Inflammatory macrophage treated with lipopolysaccharide for 4 hours (primary cell): ENCODE measurements around the gene PACSIN3.

Experiments
- DNase-seq: peaks from one replicate; pipeline ENCODE4 v3.0.0-alpha.2; 2020

PACSIN3 gene

DNA sequence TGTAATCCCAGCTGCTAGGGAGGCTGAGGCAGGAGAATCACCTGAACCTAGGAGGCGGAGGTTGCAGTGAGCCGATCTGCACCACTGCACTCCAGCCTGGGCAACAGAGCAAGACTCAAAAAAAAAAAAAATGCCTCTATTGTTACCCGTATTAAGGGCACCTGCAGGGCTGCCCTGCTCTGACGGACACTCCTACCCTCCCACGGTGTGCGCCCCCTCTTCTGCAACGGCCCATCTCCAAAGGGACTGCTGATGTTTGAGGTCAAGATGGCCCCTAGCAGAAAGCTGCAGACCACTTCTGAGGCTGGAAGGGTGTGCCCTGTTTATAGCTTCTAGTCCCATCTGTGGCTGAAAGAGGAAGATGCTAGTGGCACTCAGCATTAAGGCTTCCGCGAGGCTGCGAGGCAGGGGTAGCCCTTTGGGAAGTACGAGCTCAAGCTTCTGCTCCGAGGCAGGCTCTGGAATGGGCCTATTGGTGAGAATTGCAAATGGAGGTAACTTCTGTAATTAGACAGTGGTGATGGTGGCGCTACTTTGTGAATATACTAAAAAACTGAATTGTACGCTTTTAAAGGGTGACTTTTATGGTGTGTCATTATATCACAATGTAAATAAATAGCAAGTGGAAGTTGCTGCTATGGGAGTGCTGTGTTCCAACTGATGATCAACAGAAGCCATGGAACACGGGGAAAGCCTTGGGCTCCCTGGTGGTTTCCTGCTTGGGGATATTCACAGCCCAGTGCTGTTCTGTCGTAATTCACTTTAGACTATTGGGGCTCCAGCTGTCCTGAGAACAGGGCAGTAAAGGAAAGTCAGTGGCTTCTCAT, 33.9 kb downstream of the PACSIN3 start:
- no peak for DNase-seq

DNA sequence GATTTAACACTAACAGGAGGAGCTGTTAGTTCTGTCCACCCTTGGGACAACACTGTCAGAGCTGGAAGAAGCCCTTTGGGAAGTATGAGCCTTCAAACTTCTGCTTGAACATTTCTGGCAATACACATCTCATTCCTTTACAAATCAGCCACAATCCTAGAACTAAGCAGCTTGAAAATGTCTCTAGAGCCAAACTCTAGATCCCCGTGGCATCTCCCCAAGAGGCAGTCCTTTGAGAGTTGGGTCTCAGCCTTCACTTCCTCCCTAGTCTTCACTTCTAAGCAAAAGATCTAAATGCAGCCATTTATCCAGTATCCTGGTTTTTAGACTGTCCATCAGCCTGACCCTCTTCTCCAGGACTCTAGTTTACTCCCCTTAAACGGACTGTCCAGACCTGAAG, 36.5 kb downstream of the PACSIN3 start:
- no peak for DNase-seq

DNA sequence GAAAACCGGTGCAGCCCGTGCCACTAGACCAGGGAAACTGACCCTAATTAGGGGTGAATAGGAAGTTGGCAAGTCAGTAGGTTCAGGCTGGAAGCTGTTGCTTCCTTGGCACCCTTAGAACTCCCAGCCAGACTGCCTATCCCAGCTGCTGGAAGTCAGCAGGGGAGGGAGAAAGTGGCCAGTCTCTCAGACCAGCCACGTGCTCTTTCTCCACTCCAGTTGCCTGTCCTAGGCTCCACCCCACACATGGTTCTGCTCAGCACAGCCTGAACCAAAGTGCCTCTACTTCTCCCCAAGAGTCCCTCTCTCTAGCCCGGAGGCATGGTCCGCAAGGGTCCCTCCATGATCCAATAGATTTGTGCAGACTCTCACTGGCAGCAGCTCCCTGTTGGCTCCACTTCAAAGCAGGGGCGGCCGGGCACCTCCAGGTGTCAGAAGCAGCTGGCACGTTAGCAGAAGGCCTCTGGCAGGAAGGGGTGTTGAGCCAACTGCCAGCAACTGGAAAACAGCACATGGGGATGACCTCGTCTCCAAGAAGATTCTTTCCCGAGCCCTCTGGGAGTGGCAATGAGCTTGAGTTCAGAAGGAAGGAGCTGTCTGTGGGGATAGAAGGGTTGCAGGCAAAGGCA, 37.2 kb downstream of the PACSIN3 start:
- no peak for DNase-seq

DNA sequence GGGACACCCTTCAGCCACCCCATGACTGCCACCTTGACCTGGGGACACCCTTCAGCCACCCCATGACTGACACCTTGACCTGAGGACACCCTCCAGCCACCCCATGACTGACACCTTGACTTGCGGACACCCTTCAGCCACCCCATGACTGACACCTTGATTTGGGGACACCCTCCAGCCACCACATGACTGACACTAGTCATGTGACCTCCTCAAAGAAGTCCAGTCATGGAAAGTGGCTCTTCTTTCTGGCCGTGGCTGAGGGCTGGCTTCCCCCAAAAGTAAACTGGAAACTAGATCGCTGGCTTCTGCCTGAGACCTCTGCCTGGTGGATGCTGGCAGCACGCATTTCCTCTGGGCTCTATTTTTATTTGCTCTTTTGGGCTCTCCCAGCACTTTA, 38.0 kb downstream of the PACSIN3 start:
- no peak for DNase-seq

DNA sequence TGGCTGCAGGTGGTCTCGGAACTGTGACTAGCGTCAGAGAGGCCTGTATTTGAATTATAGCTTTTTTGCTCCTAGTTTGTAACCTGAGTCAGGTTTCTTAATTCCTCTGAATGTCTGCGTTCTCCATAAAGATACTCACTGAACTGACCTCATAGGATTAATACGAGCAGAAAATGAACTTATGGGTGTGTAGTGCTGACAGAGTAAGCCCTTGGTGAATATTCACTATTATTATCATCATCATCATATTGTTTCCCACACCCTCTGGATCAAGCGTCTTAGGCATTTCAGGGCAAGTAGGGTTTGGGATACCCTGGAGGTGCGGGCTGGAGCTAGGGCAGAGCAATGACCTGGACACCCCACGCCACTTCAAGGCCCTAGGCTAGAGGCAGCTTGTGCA, 38.6 kb downstream of the PACSIN3 start:
- DNase-seq: no peak

DNA sequence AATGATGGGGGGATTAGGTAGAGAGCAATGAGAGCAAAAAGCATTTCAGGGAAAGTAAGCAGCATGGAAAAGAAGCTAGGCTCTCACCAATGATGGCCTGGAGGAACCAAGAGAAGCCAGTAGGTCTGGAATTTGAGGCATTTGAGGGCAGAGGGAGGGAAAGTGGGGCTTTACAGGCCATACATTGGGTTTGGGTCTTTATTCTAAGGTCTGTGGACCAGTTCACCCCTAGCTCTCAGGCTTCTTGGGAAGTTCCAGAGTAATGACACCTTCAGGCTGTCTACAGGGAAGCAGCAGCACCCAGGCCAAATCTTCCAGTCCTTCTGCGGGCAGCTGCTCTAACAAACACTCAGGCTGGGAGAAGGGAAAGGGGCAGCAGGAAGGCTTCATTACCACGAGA, 39.0 kb downstream of the PACSIN3 start:
- DNase-seq: no peak

DNA sequence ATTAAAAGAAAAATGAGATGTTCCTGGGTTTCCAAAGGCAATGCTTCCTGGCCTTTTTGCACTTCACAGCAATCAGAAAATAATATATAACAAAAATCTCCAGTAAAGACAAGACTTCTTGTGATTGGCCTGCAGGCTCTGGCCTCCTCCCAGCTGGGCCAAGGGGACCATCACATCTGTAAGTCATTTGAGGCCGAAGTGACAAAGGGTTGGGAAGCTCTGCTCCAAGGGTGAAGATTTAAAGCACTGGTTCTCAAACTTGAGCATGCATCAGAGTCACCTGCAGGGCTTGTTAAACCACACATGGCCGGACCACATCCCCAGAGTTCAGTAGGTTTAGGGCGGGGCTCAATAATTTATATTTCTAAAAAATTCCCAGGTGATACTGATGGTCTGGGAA, 41.7 kb downstream of the PACSIN3 start:
- no peak for DNase-seq

DNA sequence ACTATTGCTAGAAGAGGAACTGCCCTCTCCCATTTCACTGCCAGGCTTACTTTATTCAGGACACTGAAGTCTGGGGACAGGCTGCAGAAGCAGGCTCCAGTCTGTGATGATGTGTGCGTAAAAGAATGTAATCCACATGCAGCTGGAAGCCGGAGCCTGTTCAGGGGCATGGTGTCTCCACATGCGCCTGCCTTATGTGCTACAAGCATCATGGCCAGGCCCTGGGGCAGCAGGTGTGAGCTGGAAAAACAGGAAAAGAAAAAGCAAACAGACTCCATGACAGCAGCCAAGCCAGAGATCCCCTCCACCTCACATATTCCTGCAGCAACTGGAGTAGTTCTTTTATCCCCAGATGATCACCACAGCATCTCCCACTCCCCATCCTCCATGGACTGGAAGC, 42.9 kb downstream of the PACSIN3 start:
- no peak for DNase-seq

DNA sequence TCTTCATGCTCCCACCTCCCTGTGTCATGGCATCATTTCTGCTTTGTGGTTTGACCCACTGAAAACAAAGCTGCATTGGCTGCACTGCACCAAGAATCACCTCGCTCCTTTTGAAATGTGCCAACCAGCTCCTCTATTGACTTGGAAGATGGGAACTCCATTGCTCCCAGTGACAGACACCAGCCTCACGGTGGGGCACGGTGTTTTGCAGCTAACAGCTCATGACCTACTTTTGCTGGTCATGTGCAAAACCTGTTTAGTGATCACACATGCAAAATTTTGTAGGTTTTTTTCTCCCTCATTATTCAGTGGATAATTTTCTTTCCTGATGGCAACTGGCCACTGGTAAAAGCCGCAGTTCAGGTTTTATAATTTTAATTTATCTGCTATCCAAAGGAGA, 46.4 kb downstream of the PACSIN3 start:
- no peak for DNase-seq

DNA sequence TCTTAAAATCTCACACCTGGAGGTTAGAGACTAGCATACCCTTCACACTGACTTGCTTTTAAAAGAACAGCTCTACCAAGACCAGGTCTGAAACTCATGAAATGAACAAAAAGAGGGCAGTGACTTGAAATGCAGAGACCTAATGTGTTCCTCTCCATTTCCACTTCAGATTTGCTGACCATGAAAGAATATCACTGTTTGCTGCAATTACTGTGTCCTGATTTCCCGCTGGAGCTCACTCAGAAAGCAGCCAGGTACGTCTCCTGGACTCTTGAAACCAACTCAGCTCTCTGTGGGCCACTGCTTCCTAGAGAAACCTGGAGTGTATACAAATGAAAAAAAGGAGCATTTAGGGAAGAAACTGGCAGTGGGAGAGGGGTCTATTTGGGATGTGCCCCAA, 48.8 kb downstream of the PACSIN3 start:
- DNase-seq: no peak

DNA sequence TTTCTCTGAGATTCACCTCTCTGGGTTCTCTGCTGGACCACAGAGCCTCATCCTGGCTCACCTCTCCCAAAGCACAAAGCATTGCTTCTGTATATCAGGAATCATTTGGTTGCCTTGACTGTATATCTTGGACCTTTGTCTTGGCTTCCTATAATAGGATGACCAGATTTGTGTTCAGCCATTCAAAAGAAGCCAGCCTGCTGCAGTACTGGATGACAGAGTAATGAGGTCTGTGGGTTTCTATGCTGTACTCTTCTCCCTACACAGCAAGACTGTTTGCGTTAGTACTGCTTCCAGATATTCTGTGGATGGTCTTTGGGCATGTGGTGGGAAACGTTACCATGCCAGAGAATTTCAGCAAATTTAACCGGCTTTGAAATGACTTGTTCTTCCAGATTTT, 49.3 kb downstream of the PACSIN3 start:
- DNase-seq: no peak

DNA sequence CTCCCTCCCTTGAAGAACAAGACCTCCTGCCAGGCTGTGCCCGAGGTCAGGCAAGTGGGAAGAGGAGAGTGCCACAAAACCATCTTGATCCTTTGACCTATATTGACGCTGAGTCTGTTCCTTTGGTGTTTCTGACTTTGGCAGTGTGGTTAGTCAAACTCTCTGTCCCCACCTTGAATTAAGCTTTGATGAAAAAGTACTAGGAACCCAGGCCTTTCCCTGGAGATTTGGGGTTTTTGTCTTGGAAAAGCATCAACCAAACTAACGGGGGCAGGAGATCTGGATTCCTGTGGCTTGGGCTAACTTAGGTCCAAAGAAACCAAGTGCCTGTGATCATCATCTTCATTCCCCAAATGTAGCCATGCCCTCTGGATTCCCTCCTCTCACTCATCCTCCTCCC, 49.9 kb downstream of the PACSIN3 start:
- no peak for DNase-seq

DNA sequence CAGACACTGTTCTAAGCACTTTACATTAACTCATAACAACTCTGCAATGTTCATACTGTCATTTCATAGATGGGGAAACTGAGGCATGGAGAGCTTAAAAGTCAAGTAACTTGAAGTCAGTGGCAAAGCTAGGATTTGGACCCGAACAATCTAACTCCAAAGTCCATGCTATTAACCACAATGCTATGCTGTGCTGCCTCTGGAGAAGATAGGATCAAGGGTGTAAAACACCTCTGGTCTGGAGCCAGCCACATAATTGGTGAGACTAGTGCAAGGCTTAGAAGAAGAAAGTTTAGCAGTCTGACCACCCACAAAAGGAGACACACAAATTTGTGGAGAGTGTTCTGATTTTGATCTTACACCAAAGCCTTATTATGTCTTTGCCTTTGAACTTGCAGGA, 53.3 kb downstream of the PACSIN3 start:
- DNase-seq: no peak

DNA sequence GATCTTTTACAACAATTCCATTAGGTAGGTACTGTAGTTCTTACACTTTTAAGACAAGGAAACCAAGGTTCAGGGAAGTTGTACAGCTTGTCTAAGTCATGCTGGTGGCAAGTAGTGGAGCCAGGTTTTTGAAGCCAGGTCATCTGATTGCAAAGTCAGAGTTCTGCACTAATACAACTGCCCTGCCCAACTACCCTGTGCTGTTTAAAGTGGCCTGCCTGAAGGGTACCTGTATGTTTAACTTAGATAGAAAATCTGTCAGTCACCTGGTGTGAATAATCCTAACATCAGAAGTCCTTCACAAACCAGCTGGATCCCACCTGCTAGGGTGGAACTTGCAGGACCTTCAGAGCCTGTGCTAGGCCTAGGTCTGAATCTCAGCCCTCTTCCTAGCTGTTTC, 53.7 kb downstream of the PACSIN3 start:
- no peak for DNase-seq

DNA sequence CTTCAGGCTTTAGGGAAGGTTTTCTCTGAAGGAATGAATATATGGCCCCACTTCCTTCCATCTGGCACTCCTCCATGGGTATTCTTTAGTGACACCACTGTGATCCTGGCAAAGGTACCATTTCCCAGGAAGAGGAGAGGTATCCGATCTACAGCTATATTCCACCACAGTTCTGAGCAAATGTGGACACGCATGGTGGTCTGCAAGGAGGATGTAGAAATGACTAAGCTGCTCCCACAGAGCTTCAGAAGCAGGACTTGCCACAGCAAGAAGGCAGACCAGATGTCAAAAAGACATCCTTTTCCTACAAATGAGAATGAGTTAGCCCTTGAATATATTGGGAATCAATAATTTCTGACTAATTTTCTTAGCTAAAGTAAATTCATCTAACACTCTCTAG, 55.1 kb downstream of the PACSIN3 start:
- no peak for DNase-seq

DNA sequence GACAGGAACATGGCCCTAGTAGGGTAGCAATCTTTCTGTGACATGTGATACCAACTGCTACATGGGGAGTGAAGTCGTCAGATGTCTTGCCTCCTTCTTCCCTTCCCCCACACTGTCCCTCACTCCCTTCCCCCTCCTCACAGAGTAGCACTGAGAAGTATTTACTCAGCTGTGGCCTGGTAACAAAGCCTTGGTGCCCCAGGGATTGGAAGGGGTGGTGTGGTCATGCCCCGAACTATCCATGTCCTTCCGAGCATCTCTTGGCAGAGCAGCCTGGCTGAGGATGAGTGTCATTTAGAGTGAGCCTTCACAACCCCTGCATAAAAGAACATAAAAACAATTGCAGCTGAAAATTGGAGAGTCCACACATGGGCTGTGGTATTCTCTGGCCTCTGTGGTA, 55.7 kb downstream of the PACSIN3 start:
- no peak for DNase-seq
